Neural progenitor cell (in vitro differentiated cells): Measurements from ENCODE around the gene GGCX. TPM values are rescaled to one million over a fixed set of nuclear protein-coding genes. Genes with fewer than 3 reads are reported as not detected.

Source experiments
- DNase-seq: peaks from one replicate; pipeline ENCODE4 v3.0.0-alpha.2; 2016; ENCODE audit warnings: low spot score
- H2AFZ ChIP-seq: fragments of 200-600 bp; sonication (generic); replicated peaks from 2 replicates; pipeline ENCODE4 v1.6.1; 2016; ENCODE audit warnings: antibody characterized with exemption
- H3F3A ChIP-seq: fragments of 200-600 bp; sonication (generic); 2 replicates; pipeline ENCODE4 v1.6.1; 2016; ENCODE audit warnings: antibody characterized with exemption, low read depth
- H3K27ac ChIP-seq: fragments of 200-600 bp; sonication (generic); 2 replicates; pipeline ENCODE4 v1.5.1; 2016; ENCODE audit warnings: mild to moderate bottlenecking
- H3K27me3 ChIP-seq: fragments of 200-600 bp; sonication (generic); 2 replicates; pipeline ENCODE4 v1.6.1; 2016; ENCODE audit warnings: mild to moderate bottlenecking, moderate library complexity
- H3K36me3 ChIP-seq: fragments of 200-600 bp; sonication (generic); 2 replicates; pipeline ENCODE4 v1.5.1; 2016
- H3K4me1 ChIP-seq: fragments of 200-600 bp; sonication (generic); 2 replicates; pipeline ENCODE4 v1.6.1; 2016; ENCODE audit warnings: mixed run types
- H3K4me2 ChIP-seq: fragments of 200-600 bp; sonication (generic); 2 replicates; pipeline ENCODE4 v1.6.1; 2016
- H3K4me3 ChIP-seq: fragments of 200-600 bp; sonication (generic); 2 replicates; pipeline ENCODE4 v1.5.1; 2016
- H3K79me2 ChIP-seq: fragments of 200-600 bp; sonication (generic); 2 replicates; pipeline ENCODE4 v1.6.1; 2016; ENCODE audit warnings: low read depth
- H3K9ac ChIP-seq: fragments of 200-600 bp; sonication (generic); 2 replicates; pipeline ENCODE4 v1.6.1; 2016
- H3K9me3 ChIP-seq: fragments of 200-600 bp; sonication (generic); 2 replicates; pipeline ENCODE4 v1.5.1; 2016; ENCODE audit warnings: low read depth
- H4K20me1 ChIP-seq: fragments of 200-600 bp; sonication (generic); 2 replicates; pipeline ENCODE4 v1.6.1; 2016; ENCODE audit warnings: low read depth
- H3K27ac Mint-ChIP-seq: 3 replicates; pipeline ENCODE4 v1.8.0; 2021; ENCODE audit warnings: mixed read lengths
- H3K27me3 Mint-ChIP-seq: 2 replicates; pipeline ENCODE4 v1.8.0; 2022; ENCODE audit warnings: low read depth, mild to moderate bottlenecking, inconsistent platforms, moderate library complexity, mixed read lengths; ENCODE audit not compliant: insufficient read depth
- H3K36me3 Mint-ChIP-seq: 3 replicates; pipeline ENCODE4 v1.8.0; 2021; ENCODE audit warnings: mixed read lengths
- H3K4me1 Mint-ChIP-seq: 3 replicates; pipeline ENCODE4 v1.8.0; 2021; ENCODE audit warnings: mixed read lengths
- H3K4me3 Mint-ChIP-seq: 3 replicates; pipeline ENCODE4 v1.8.0; 2021; ENCODE audit warnings: mild to moderate bottlenecking, moderate library complexity, mixed read lengths
- H3K9me3 Mint-ChIP-seq: 3 replicates; pipeline ENCODE4 v1.8.0; 2020; ENCODE audit warnings: mixed read lengths
- EZH2 ChIP-seq: fragments of 200-600 bp; sonication (generic); IDR thresholded peaks from 2 replicates; pipeline ENCODE4 v1.6.1; 2017; ENCODE audit warnings: antibody characterized with exemption, mild to moderate bottlenecking, moderate library complexity
- EZH2phosphoT487 ChIP-seq: fragments of 200-600 bp; sonication (generic); IDR thresholded peaks from 2 replicates; pipeline ENCODE4 v1.6.1; 2017; ENCODE audit warnings: antibody characterized with exemption
- total RNA-seq: library from RNA; depleted of rRNA; stranded (reverse); fragments of >200 nt; gene quantifications from 2 replicates; pipeline ENCODE4 v1.2.3, GENCODE V29; 2015; ENCODE audit warnings: low replicate concordance
- TF ChIP-seq, protein P1 (sequence below): fragments of 200-600 bp; sonication (generic); IDR thresholded peaks from 2 replicates; pipeline ENCODE4 v1.5.1; 2017; ENCODE audit warnings: antibody characterized with exemption, mild to moderate bottlenecking

Gene GGCX
- total RNA-seq, 1 donor from 2014 or later = 29.7 TPM

DNA sequence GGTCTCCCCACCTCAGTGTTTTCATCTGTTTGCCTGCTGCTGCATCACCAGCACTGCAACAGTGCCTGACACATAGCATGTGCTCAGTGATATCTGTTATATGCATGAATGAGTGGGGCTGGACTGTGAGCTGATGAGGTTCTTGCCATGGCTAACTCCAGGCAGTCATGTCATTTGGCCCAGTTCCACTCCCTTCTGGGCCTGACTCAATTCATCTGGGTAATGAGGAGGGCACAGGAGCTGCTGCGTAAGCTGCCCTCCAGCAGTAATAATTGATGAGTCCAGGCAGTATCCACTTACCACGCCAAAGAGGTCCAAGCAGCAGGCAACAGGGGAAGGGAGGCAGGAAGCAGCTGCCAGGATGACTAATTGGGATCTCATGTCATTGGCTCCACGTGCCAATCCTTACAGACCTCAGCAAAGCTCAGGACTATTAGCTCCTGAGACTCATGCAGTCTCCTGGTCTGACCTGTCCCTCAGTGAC lies 56.5 kb downstream of the GGCX start:
- H4K20me1 ChIP-seq = no peaks in the 10 kb centered on the region
- Mint-ChIP-seq H3K36me3 (no peaks in the 10 kb centered on the region), H3K4me3 (no peak overlapping the region), H3K27ac (no peak overlapping the region), H3K27me3 (peaks cover 12% of the 10 kb centered on the region), H3K9me3 (peaks cover 6% of the 10 kb centered on the region), H3K4me1 (peaks cover 2% of the 10 kb centered on the region)
- no peak overlapping the region for H3K4me3 ChIP-seq
- H3K27me3 ChIP-seq = no peaks in the 10 kb centered on the region
- TF ChIP-seq EZH2 (no peak), EZH2phosphoT487 (no peak)
- TF ChIP-seq, protein P1, sequence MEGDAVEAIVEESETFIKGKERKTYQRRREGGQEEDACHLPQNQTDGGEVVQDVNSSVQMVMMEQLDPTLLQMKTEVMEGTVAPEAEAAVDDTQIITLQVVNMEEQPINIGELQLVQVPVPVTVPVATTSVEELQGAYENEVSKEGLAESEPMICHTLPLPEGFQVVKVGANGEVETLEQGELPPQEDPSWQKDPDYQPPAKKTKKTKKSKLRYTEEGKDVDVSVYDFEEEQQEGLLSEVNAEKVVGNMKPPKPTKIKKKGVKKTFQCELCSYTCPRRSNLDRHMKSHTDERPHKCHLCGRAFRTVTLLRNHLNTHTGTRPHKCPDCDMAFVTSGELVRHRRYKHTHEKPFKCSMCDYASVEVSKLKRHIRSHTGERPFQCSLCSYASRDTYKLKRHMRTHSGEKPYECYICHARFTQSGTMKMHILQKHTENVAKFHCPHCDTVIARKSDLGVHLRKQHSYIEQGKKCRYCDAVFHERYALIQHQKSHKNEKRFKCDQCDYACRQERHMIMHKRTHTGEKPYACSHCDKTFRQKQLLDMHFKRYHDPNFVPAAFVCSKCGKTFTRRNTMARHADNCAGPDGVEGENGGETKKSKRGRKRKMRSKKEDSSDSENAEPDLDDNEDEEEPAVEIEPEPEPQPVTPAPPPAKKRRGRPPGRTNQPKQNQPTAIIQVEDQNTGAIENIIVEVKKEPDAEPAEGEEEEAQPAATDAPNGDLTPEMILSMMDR = no peak
- no peaks in the 10 kb centered on the region for H3K36me3 ChIP-seq
- no peak overlapping the region for H2AFZ ChIP-seq
- no peaks in the 10 kb centered on the region for H3K79me2 ChIP-seq
- no peaks in the 10 kb centered on the region for H3F3A ChIP-seq
- no peaks in the 10 kb centered on the region for H3K9me3 ChIP-seq
- DNase-seq = no peak
- H3K27ac ChIP-seq = no peak overlapping the region
- no peak overlapping the region for H3K9ac ChIP-seq
- no peak overlapping the region for H3K4me2 ChIP-seq
- no peaks in the 10 kb centered on the region for H3K4me1 ChIP-seq

DNA sequence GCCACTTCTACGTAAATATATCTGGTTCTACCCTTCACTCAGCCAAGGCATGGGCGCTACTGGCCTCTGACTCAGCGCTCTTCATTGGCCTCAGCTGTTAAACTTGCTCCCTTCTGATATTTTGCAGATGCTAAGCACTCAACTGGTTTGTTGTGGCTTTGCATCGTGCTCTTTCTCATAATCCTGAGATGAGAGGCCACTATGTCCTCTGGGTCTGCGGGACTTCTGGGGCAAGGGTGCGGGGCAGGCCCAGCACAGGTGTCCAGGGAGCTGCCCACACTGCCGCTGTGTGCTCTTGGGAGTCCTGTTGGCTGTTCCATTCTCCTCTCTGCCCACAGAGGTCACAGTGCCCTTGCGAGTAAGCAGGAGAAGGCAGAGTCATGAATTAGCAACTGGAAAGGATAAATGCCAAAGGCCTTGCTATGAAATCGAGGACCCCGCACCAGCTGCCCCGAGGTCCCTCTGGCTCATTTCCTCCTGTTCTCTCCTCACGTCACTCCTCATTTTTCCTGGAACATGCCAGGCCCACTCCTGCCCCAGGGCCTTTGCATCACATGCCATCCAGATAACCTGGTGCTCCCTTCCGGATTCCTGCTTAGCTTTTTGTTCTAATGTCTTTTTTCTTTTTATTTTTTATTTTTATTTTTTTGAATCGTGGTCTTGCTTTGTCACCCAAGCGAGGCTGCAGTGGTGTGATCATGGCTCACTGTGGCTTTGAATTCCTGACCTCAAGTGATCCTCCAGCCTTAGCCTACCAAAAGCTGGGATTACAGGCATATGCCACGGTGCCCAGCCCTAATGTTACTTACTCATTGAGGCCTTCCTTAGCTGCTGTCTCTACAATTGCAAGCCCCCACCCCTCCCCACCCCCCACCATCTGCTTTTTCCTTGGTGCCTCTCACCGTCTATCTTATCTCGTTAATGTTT lies 57.2 kb downstream of the GGCX start:
- Histone ChIP-seq H3K27ac (no peak overlapping the region), H2AFZ (no peak overlapping the region), H3K79me2 (no peaks in the 10 kb centered on the region), H3K27me3 (no peaks in the 10 kb centered on the region), H3K4me1 (no peaks in the 10 kb centered on the region), H3K36me3 (no peaks in the 10 kb centered on the region), H3K9me3 (no peaks in the 10 kb centered on the region), H4K20me1 (no peaks in the 10 kb centered on the region), H3K4me3 (no peak overlapping the region), H3F3A (no peaks in the 10 kb centered on the region), H3K9ac (no peak overlapping the region), H3K4me2 (no peak overlapping the region)
- Mint-ChIP-seq H3K4me1 (peaks cover 2% of the 10 kb centered on the region), H3K4me3 (no peak overlapping the region), H3K27me3 (peaks cover 8% of the 10 kb centered on the region), H3K9me3 (peaks cover 3% of the 10 kb centered on the region), H3K36me3 (no peaks in the 10 kb centered on the region), H3K27ac (no peak overlapping the region)
- TF ChIP-seq, protein P1 = no peak
- TF ChIP-seq EZH2 (no peak), EZH2phosphoT487 (no peak)
- DNase-seq = no peak

DNA sequence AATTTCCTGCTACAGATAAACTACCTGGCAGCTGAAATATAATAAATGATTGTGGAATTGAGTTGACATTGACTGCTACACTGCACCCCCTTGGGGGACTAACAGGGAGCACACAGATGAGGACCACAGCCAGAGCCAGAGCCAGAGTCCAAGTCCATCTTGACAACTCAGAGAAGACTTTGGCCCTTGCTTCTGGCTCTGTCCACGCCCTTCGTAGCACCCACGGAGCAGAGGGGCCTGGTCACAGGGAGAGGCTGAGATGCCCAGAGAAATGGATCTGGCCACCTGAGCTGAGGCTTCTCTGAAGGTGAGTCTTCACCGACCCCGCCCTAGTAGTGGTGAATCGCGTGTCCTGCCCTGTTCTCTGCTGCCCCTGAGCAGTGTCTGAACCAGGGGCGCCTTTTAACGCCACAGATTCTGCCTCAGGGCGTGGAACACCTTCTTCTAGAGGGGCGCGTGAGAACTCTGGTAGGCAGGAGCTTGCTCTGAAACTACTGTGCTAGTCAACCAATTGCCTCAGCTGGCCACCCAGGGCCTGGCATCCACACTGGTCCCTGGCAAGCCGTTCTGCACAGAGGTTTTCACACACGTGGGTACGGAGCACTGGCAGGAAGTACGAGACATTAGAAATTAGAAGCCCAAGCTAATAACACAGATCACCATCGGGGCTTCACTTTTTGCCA lies 58.0 kb downstream of the GGCX start:
- no peak for DNase-seq
- Mint-ChIP-seq H3K27me3 (peaks cover 8% of the 10 kb centered on the region), H3K27ac (no peak overlapping the region), H3K9me3 (peaks cover 3% of the 10 kb centered on the region), H3K36me3 (no peaks in the 10 kb centered on the region), H3K4me3 (no peak overlapping the region), H3K4me1 (peaks cover 2% of the 10 kb centered on the region)
- no peaks in the 10 kb centered on the region for H3K79me2 ChIP-seq
- no peak overlapping the region for H3K27ac ChIP-seq
- H3F3A ChIP-seq = no peaks in the 10 kb centered on the region
- H3K9ac ChIP-seq = no peak overlapping the region
- TF ChIP-seq EZH2 (no peak), EZH2phosphoT487 (no peak)
- TF ChIP-seq, protein P1 = no peak
- H3K36me3 ChIP-seq = no peaks in the 10 kb centered on the region
- H4K20me1 ChIP-seq = no peaks in the 10 kb centered on the region
- H3K4me1 ChIP-seq = no peaks in the 10 kb centered on the region
- no peaks in the 10 kb centered on the region for H3K27me3 ChIP-seq
- H3K4me3 ChIP-seq = no peak overlapping the region
- H3K9me3 ChIP-seq = no peaks in the 10 kb centered on the region
- no peak overlapping the region for H2AFZ ChIP-seq
- no peak overlapping the region for H3K4me2 ChIP-seq
